DND-41 (cell line): ENCODE measurements around the gene PPP2R5B.

Source experiments
- EZH2 ChIP-seq: IDR thresholded peaks from 3 replicates; pipeline ENCODE4 v1.6.1; 2012; ENCODE audit warnings: borderline replicate concordance, low read depth, mild to moderate bottlenecking, moderate library complexity, low read length, inconsistent platforms; ENCODE audit not compliant: severe bottlenecking
- TF ChIP-seq, protein P1 (sequence below): IDR thresholded peaks from 2 replicates; pipeline ENCODE4 v1.5.1; 2012; ENCODE audit warnings: borderline replicate concordance, low read length, moderate library complexity, mild to moderate bottlenecking; ENCODE audit not compliant: poor library complexity, severe bottlenecking; ENCODE audit errors: extremely low read depth

GRCh38 chr11:64923151-64923661 lies 1.3 kb upstream of the PPP2R5B start:
- TF ChIP-seq EZH2 = no peak
- TF ChIP-seq, protein P1, sequence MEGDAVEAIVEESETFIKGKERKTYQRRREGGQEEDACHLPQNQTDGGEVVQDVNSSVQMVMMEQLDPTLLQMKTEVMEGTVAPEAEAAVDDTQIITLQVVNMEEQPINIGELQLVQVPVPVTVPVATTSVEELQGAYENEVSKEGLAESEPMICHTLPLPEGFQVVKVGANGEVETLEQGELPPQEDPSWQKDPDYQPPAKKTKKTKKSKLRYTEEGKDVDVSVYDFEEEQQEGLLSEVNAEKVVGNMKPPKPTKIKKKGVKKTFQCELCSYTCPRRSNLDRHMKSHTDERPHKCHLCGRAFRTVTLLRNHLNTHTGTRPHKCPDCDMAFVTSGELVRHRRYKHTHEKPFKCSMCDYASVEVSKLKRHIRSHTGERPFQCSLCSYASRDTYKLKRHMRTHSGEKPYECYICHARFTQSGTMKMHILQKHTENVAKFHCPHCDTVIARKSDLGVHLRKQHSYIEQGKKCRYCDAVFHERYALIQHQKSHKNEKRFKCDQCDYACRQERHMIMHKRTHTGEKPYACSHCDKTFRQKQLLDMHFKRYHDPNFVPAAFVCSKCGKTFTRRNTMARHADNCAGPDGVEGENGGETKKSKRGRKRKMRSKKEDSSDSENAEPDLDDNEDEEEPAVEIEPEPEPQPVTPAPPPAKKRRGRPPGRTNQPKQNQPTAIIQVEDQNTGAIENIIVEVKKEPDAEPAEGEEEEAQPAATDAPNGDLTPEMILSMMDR = no peak
